PC-9 (cell line): ENCODE measurements around the gene RMND5A.
"Not testable (repeated sequence)": the region's sequence is repeated elsewhere in the genome, so short reads cannot be mapped to it uniquely, and the experiment has no call there.

ENCODE experiments used
- CTCF ChIP-seq: fragments of 200-600 bp; sonication (generic); conservative IDR thresholded peaks from 2 replicates; pipeline ENCODE4 v1.6.1; 2017; ENCODE audit warnings: mixed run types, antibody characterized with exemption, mild to moderate bottlenecking, moderate library complexity
- EZH2 ChIP-seq: fragments of 200-600 bp; sonication (generic); IDR thresholded peaks from 2 replicates; pipeline ENCODE4 v1.8.0; 2017; ENCODE audit warnings: antibody characterized with exemption, low read depth

- TF ChIP-seq EZH2, CTCF: not testable (repeated sequence)
These were observed 841 bp upstream of the RMND5A start for GRCh38 chr2:86719263-86719636.
